Calu3 (cell line): ENCODE data around the gene CNR2. TPM values are rescaled to one million over a fixed set of nuclear protein-coding genes. Genes with fewer than 3 reads are reported as not detected.

Experiments used
- BruUV-seq: library from RNA; stranded (reverse); fragments of 400-500 nt; replicated peaks from 2 replicates; lab custom pipeline; 2021; lab: Mats Ljungman, UMichigan
- CTCF ChIA-PET: fragments of 300-600 bp; sonication (Branson Sonifier 250); formaldehyde crosslinking; loops from one replicate; lab custom pipeline; 2022; ENCODE audit warnings: antibody characterized with exemption; lab: Charles Lee
- DNase-seq: peaks from one replicate; pipeline ENCODE4 v3.0.0; 2022
- H3K27ac Mint-ChIP-seq: one replicate; pipeline ENCODE4 v1.8.0; 2022; ENCODE audit warnings: mixed read lengths; ENCODE audit not compliant: unreplicated experiment
- H3K27me3 Mint-ChIP-seq: one replicate; pipeline ENCODE4 v1.8.0; 2022; ENCODE audit warnings: mixed read lengths; ENCODE audit not compliant: unreplicated experiment
- H3K36me3 Mint-ChIP-seq: one replicate; pipeline ENCODE4 v1.8.0; 2022; ENCODE audit warnings: mild to moderate bottlenecking, moderate library complexity, mixed read lengths; ENCODE audit not compliant: insufficient read depth, unreplicated experiment
- H3K4me1 Mint-ChIP-seq: one replicate; pipeline ENCODE4 v1.8.0; 2022; ENCODE audit warnings: mild to moderate bottlenecking, low read depth, mixed read lengths; ENCODE audit not compliant: unreplicated experiment
- H3K4me3 Mint-ChIP-seq: one replicate; pipeline ENCODE4 v1.8.0; 2022; ENCODE audit warnings: mild to moderate bottlenecking, low read depth, moderate library complexity, mixed read lengths; ENCODE audit not compliant: unreplicated experiment
- H3K9me3 Mint-ChIP-seq: one replicate; pipeline ENCODE4 v1.8.0; 2022; ENCODE audit warnings: low read depth, mixed read lengths; ENCODE audit not compliant: unreplicated experiment
- intact Hi-C: fragments of 100-400 bp; cut with micrococcal nuclease; formaldehyde crosslinking; loops from one replicate; pipeline ENCODE4 v1.10.0; 2022; ENCODE audit not compliant: unreplicated experiment
- total RNA-seq: library from RNA; stranded (reverse); gene quantifications from 2 replicates; pipeline ENCODE4 v1.2.3, GENCODE V29; 2022
- TF ChIP-seq, protein P1 (sequence below): fragments of 200-600 bp; IDR thresholded peaks from one replicate; pipeline ENCODE4 v1.8.0; 2022; ENCODE audit warnings: antibody characterized with exemption; ENCODE audit not compliant: unreplicated experiment

The CNR2 gene
- total RNA-seq, 1 experiment from 2014 or later = not detected

DNA sequence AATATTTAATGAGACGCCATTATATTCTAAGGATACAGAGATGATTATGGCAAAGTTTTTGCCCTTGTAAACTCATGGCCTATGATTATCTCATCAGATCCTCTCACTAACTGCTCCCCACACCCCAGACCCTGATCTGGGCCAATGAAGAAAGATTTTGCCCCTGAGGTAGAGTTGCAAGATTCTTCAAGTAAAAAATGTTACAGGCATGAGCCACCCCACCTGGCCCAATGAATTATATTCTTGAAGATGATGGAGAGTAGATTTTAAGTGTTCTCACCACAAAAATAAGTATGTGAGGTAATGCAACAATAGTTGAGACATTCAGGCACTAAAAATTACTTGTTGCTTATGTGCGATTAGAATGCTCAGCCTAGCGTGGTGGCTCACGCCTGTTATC, 1.8 kb upstream of the CNR2 start:
- Mint-ChIP-seq H3K27me3 (no peaks in the 10 kb centered on the region), H3K36me3 (no peaks in the 10 kb centered on the region), H3K27ac (no peak overlapping the region), H3K4me1 (no peaks in the 10 kb centered on the region), H3K9me3 (no peaks in the 10 kb centered on the region), H3K4me3 (no peak overlapping the region)
- CTCF ChIA-PET = no interaction called here
- no TSS peak for BruUV-seq
- TF ChIP-seq, protein P1, sequence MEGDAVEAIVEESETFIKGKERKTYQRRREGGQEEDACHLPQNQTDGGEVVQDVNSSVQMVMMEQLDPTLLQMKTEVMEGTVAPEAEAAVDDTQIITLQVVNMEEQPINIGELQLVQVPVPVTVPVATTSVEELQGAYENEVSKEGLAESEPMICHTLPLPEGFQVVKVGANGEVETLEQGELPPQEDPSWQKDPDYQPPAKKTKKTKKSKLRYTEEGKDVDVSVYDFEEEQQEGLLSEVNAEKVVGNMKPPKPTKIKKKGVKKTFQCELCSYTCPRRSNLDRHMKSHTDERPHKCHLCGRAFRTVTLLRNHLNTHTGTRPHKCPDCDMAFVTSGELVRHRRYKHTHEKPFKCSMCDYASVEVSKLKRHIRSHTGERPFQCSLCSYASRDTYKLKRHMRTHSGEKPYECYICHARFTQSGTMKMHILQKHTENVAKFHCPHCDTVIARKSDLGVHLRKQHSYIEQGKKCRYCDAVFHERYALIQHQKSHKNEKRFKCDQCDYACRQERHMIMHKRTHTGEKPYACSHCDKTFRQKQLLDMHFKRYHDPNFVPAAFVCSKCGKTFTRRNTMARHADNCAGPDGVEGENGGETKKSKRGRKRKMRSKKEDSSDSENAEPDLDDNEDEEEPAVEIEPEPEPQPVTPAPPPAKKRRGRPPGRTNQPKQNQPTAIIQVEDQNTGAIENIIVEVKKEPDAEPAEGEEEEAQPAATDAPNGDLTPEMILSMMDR = no peak
- no peak for DNase-seq
- intact Hi-C loops = loop anchor here (5.0 kb wide), 1 partner anchor 48 kb away; the partner anchor contains the start of gene FUCA1

DNA sequence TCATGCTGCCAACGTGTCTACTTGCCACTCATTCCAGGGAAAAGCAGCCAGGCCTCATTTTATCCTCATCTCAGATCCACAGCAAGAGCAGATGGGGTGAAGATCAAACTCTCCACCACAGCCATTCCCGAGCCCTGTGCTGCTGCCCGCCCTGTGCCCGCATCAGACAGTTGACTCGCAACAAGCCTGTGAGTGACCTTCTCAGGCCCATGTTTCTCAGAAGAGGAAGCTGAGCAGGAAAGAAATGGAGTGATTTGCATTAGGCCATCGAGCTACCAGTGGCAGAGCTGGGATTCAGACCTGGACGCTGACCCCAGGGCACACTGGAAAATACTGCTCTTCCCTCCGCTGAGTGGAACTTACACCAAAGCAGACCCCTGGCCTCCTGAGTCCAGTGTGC, 1.2 kb downstream of the CNR2 start:
- BruUV-seq = no TSS peak
- Mint-ChIP-seq H3K27ac (no peak overlapping the region), H3K9me3 (no peaks in the 10 kb centered on the region), H3K4me1 (no peaks in the 10 kb centered on the region), H3K4me3 (no peak overlapping the region), H3K36me3 (no peaks in the 10 kb centered on the region), H3K27me3 (no peaks in the 10 kb centered on the region)
- intact Hi-C loops = no loop called here
- no peak for DNase-seq
- TF ChIP-seq, protein P1 = no peak
- CTCF ChIA-PET = no interaction called here

- H3K27ac Mint-ChIP-seq = no peak overlapping the region
- BruUV-seq = no TSS peak
- H3K4me3 Mint-ChIP-seq = no peak overlapping the region
- CTCF ChIA-PET = interaction anchor here (0.7 kb wide), 1 partner anchor 435 kb away, joined by 3 read pairs; no protein-coding TSS in a partner anchor
- no peak for DNase-seq
- H3K4me1 Mint-ChIP-seq = no peaks in the 10 kb centered on the region
- intact Hi-C loops = no loop called here
- H3K36me3 Mint-ChIP-seq = no peaks in the 10 kb centered on the region
- H3K27me3 Mint-ChIP-seq = no peaks in the 10 kb centered on the region
- TF ChIP-seq, protein P1 = no peak
- no peaks in the 10 kb centered on the region for H3K9me3 Mint-ChIP-seq
These were observed 2.5 kb downstream of the CNR2 start for GRCh38 chr1:23910553-23911246.

GRCh38 chr1:23910144-23910543, 3.0 kb downstream of the CNR2 start:
- no peak overlapping the region for H3K4me3 Mint-ChIP-seq
- DNase-seq = no peak
- H3K27me3 Mint-ChIP-seq = no peaks in the 10 kb centered on the region
- H3K9me3 Mint-ChIP-seq = no peaks in the 10 kb centered on the region
- TF ChIP-seq, protein P1 = no peak
- H3K36me3 Mint-ChIP-seq = no peaks in the 10 kb centered on the region
- CTCF ChIA-PET = interaction anchor here (0.7 kb wide), 1 partner anchor 436 kb away, joined by 3 read pairs; no protein-coding TSS in a partner anchor
- peaks cover 1% of the 10 kb centered on the region for H3K4me1 Mint-ChIP-seq
- intact Hi-C loops = no loop called here
- no peak overlapping the region for H3K27ac Mint-ChIP-seq
- BruUV-seq = no TSS peak
